Lung microvascular endothelial cell (primary cell): ENCODE data around the gene ERICH6. TPM values are rescaled to one million over a fixed set of nuclear protein-coding genes. Genes with fewer than 3 reads are reported as not detected.
"Not testable (repeated sequence)": the region's sequence is repeated elsewhere in the genome, so short reads cannot be mapped to it uniquely, and the experiment has no call there.

Experiments used
- DNase-seq, 2 donors: peaks; one replicate each; pipeline versions ENCODE4 v3.0.0 to v3.0.0-alpha.2; 2010; ENCODE audit warnings: low read depth in 2 of 2
- total RNA-seq: library from RNA; depleted of rRNA; stranded (reverse); fragments of >200 nt; gene quantifications from 2 replicates; pipeline ENCODE4 v1.2.1, GENCODE V29; 2014

The ERICH6 gene
- total RNA-seq, 1 donor from 2014 or later, result not detected

GRCh38 chr3:150682279-150682678 is 21.4 kb downstream of the ERICH6 start:
- no peak for DNase-seq

- no peak for DNase-seq
Observed at GRCh38 chr3:150681057-150681456, 22.7 kb downstream of the ERICH6 start.

DNA sequence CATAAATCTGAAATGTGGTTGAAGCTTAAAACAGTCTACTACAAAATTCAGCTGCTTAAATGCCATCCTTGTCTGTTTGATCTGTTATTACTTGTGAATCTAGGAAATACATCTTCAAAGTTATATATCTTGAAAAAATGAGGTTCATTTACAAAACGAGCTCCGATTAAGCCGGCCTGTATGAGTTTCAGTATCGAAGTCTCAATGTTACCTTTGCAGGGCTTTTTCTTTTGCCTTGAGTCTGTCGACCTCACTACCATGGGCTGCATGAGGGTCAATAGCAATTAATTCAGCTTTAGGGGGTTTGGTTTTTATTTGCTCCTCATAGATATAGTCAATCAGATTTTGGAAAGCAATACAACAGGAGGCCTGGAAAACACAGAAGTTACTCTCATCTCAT is 23.2 kb downstream of the ERICH6 start:
- no peak for DNase-seq

DNA sequence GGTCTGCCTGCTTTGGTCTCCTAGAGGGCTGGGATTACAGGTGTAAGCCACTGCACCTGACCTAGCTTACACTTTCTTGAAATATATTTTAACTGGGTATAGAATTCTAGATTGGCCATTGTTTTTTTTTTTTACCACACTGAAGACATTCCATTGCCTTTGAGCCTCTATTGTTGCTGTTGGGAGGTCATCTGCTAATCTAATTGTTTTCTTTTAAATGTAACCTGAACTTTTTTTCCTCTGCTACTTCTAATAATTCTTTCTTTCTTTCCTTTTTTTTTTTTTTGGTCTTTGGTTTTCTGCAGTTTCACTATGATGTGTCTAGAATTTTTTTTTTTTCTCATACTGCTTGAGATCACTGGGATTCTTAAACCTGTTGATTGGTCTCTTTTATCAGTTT is 28.1 kb downstream of the ERICH6 start:
- DNase-seq, result no peak

GRCh38 chr3:150673966-150674365 is 29.8 kb downstream of the ERICH6 start:
- no peak for DNase-seq

- no peak for DNase-seq
Observed at GRCh38 chr3:150666167-150666566, 37.6 kb downstream of the ERICH6 start.

GRCh38 chr3:150663461-150663860 is 40.3 kb downstream of the ERICH6 start:
- no peak for DNase-seq

DNA sequence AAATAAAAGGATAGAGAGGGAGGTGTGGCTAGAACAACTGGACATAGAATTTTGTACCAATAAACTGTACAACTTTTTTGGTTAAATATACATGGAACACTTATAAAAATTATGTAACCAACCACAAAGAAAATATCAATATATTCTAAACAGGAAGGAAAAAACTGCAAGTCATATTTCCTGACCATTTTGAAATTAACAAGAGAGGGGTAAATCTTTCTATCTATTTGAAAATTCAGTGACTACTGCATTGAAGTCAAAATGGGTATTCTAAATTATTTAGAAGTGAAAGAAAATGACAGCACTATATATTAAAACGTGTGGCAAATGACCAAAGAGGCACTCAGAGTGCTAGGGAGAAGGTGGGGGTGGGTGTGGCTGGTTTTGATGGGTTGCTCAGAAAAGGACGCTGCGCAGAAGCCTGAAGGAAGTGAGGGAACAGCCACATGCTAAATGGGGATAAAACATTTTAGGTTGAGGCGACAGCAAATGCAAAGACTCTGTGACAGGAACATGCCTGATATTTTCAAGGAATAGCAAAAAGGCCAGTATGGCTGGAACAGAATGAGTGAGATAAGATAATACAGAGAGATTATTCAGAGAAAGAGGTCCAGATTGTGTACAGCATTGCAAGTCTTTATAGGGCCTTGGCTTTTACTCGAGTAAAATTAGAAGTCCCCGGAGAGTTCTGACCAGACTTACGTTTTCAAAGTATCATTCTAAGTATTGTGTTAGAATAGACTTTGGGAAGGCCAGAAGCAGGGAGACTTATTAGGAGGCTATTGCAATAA is 41.1 kb downstream of the ERICH6 start:
- no peak for DNase-seq

GRCh38 chr3:150656316-150656715 is 47.4 kb downstream of the ERICH6 start:
- DNase-seq, result no peak

- no peak for DNase-seq
Observed at GRCh38 chr3:150653110-150653561, 50.6 kb downstream of the ERICH6 start.

GRCh38 chr3:150640256-150640655 is 63.5 kb downstream of the ERICH6 start:
- DNase-seq, result no peak

DNA sequence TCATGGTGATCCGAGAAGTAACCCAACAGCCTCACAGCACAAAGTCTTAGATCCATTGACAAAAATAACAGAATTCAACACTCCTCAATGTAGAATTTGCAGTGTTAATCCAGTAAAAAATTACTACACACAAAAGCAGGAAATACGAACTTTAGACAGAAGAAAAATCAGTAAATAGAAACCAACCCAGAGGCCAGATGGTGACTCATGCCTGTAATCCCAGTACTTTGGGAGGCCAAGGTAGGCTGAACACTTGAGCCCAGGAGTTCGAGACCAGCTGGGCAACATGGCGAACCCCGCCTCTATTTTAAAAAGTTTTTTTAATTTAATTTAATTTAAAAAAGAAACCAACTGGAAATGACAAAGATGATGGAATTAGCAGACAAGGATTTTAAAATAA is 64.5 kb downstream of the ERICH6 start:
- peak; percentile 6 to 19 for DNase-seq

GRCh38 chr3:150636258-150636657 is 67.5 kb downstream of the ERICH6 start:
- DNase-seq, result no peak

DNA sequence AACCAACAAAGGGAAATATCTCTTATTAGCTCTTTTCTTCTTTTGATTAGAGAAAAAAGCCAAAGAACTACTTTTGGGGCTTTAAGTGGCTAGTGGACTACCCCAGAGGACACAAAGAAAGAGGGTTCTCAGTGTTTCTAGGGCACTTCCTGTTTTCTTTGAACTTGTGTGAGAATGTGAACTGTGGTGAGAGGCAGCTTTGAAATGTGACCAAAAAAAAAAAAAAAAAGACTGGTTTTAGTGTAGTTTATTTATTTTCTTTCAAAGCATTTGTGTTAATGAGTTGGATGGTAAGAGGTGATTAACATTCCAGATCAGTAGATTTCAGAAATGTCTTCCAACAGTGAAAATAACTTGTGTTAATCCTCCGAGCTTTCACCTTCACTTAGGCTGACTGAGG is 68.2 kb downstream of the ERICH6 start:
- DNase-seq, result peak; percentile 10 to 34

DNA sequence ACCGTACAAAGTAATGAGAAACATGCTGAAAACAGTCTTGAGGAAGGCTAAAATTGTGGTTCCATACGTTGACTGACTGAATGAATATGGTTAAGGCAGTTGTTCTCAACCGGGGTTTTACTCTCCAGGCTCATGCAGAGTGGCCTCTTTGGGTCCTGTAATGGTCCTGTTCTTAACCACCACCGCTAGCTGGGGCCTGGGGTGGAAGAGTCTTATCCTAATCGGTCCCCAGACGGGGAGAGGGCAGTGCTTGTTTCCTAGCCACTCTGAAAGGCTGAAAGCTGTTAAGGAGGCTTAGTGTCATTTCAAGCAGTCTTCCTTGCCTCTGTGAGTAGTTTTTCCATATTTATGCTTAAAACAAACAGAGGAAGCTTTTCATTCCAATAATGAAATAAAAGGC is 68.6 kb downstream of the ERICH6 start:
- DNase-seq, result peak in 1 of 2 donors; percentile 3

DNA sequence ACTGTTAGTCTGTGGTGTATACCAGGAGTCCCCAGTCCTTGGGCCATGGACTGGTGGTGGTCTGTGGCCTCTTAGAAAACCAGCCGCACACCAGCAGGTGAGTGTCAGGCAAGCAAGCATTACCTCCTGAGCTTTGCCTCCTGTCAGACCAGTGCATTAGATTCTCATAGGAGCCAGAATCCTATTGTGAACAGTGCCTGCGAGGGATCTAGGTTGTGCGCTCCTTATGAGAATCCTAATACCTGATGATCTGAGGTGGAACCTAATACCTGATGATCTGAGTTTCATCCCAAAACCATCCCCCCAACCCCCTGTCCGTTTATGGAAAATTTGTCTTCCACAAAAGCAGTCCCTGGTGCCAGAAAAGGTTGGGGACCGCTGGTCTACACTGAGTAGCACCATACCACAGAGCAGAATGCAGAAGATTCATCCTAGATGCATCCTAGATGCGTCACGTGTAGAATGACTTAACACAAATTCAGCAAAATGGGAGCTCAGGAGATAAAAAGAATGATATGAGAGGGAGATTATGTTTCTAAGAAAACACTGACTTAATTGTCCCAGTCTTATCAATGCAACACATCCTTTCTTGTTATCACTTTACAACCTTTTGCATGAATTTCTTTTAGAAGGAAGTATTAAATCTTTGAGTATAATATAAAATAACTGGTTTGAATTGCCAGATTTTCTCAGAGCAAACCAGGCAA is 72.1 kb downstream of the ERICH6 start:
- no peak for DNase-seq

DNA sequence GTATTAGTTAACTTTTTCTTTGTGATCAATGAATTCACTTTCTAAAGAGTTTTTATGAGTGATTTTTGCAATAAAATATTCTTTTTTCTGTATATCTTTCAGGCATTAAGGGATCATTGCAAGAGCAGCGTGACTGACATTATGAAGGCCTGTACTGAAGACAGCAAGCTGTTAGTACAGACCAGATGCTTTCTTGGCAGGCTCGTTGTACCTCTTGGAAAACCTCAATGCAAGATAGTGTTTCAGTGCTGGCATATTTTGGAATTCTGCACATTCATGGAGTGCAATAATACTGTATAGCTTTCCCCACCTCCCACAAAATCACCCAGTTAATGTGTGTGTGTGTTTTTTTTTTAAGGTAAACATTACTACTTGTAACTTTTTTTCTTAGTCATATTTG is 76.2 kb downstream of the ERICH6 start:
- no peak for DNase-seq

DNA sequence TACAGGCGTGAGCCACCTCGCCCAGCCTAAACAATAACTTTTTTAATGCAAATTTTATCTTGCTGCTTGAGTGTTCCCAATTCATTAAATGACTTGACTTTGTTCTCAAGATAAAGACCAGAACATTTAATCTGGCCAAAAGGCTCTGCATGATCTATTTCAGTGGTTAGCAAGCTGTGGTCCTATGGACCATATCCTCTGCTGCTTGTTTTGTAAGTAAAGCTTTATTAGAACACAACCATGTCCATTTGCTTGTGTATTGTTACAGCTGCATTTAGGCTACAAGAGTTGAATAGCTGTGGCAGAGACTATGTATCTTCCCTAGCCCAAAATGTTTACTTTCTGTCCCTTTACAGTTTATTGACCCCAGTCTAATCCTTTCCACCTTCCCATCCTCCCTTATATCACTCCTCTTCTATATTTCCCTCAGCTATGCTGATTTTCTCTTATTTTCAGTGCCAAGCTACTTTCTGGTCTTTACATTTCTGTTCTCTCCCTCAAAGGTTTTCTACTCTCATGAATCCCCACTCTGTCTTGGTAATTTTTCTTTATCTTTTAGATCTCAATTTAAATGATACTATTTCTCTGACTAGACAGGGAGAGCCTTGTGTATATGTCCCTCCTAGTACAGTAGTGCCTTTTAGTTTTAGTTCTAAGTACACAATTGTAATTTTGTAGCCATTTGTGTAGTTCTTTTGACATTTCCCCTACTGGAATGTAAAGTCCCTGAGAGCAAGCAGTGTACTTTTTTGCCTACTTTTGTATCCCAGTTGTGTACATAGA is 77.4 kb downstream of the ERICH6 start:
- DNase-seq, result no peak

DNA sequence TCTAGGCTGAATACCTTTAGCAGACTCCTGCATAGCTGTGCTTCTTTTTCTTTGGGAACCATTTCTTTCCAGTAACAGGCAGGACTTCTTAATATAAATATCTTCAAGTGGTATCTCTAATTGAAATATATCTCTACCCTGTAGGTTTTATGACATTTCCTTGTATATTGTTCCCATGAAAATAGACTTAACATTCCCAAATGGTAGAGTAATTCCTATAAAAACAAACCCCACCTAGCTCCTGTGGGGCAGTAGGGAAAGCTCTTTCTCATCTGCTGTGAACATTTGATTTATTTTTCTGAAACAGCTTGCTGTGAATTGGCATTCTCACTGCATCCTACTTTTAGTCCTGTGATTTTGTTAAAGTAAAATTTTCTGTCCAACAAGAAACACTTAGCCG is 79.8 kb downstream of the ERICH6 start:
- DNase-seq, result no peak

DNA sequence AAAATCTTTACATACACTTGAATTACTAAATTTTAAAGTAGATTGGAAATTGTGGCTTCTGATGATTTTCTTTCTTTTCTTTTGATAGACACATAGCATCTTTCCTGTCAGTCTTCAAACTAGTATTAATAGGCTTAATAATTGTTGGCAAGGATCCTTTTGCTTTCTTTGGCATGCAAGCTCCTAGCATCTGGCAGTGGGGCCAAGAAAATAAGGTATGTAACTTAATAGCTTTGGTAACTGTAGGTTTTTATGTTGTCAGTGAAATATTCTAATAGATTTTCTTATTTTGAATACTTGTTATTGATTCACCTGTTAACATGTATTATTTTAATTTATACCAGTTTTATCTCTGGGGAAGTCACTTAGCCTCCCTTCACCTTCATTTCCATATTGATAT is 80.8 kb downstream of the ERICH6 start:
- not testable (repeated sequence) for DNase-seq

- no peak for DNase-seq
Observed at GRCh38 chr3:150620002-150620689, 83.6 kb downstream of the ERICH6 start.
